Brain pericyte (primary cell): ENCODE data around the gene CENPM.

Source experiments
- DNase-seq: peaks from one replicate; pipeline ENCODE4 v3.0.0-alpha.2; 2012; ENCODE audit warnings: low read depth, low spot score

CENPM gene

DNA sequence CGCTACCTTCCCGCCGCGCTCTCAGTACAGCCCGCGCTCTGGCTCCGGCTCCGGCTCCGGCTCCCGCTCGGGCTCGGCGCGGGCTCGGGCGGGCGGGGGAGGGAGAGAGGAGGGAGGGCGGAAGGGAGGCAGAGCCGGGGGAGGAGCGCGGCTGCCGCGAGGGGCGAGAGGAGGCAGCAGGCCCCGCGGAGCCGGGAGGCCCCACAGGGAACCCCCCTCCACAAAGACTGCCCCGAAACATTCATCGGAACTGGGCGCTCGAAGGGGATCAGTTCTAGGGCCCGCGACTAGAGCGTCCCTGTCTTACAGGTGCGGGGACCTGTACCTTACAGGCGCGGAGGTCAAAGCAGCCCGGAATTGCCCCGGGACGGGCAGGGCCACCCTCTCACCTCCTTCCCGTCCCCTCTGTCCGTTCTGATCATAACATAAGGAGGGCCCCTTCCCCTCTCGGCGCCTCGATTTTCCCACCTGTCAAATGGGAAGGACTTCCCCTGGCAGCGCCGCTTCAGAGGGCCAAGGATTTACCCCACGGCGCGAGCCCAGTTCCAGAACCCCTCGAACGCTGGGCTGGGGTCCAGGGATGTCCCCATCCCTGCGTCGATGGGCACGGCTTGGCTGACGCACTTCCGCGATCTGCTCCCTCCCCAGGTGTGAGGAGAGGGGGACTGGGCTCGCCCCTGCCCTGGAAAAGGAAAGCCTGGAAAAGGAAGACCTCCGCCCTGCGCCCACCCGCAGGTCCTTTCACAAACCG is 31.7 kb downstream of the CENPM start, which contains the start of gene SHISA8:
Gene SHISA8 (minus strand): TSS at position 40 of the 751 bp plus-strand sequence. CDS start 407 bp downstream, outside the sequence.
- no peak for DNase-seq

DNA sequence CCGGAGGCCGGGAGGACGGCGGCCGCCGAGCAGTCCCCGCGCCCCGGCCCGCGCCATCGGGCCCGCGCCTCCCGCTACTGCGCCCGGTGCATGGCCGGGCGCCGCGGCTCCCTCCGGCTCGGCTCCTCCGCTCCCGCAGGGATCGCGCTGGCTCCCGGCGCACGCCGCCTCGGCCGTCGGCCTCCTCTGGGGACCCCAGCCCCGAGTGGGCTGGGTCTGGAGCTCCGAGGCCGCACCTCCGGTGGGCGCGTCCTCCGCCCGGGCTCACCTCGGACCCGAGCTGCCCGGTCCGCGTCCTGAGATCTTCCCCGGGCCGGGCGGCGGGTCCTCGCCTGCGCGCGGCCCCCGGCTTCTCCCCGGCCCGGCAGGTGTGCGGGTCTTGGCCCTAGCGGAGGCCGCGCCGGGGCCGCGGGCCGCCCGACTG is 32.3 kb downstream of the CENPM start:
- no peak for DNase-seq

DNA sequence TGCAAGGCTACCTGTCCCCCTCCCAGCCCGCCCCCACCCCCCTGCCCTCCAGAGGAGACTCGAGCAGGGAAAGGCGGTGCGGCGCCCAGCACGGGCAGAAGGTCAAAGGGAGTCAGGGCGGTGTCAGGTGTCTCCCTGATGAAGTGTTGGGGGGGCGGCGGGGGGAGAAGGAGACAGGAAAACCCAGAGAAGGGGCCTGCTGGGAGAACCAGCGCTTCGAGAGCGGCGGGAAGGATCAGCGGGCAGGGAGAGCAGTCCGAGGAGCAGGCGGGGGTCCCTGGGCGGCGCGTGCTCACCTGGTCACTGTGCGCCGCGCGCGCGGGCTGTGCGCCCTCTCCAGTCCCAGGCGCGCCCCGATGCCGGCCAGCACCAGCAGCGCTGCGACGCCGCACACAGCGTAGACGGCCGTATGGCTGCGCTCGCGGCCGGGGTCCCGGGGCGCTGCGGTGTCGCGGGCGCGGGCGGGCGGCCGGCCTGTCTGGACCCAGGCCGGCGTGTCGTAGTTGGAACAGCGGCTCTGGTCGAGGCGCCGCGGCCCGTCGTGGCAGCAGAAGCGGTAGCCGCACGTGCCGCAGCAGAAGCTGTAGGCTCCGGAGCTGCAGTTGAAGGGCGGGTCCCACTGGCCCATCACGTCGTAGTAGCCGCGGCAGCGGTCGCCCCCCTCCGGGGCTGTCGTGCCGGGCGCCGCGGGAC is 33.0 kb downstream of the CENPM start:
- no peak for DNase-seq

DNA sequence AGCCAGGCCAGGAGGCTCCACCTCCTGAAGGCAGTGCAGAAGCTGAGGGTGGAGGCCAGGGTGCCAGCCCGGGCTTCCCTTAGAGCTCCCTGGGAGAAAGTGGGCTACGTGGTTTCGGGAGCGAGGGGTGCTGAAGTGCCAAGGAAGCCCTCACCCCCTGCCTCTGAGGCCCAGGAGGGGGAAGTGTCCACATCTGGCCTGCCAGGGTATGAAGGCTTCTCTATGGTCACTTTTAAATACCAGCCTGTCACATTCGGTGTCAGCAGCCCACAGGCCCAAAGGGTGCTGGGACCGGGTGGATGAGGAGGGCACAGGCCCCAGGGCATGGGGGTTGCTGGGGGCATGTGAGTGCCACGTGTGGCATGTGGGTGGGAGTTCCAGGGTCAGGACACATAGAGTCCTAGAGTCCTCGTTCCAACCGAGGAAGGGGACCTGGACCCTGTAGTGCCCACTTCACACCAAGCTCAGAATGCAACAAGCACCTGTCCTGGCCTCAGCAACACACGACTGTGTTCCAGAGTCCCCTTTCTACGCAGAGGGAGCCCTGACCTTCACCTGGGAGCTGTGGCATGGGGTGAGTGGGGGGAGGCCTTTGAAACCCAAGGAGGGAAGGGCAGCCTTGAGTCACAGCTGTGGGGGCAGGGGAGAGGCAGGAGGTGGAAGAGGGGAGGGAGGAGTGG is 33.8 kb downstream of the CENPM start:
- DNase-seq, result no peak

DNA sequence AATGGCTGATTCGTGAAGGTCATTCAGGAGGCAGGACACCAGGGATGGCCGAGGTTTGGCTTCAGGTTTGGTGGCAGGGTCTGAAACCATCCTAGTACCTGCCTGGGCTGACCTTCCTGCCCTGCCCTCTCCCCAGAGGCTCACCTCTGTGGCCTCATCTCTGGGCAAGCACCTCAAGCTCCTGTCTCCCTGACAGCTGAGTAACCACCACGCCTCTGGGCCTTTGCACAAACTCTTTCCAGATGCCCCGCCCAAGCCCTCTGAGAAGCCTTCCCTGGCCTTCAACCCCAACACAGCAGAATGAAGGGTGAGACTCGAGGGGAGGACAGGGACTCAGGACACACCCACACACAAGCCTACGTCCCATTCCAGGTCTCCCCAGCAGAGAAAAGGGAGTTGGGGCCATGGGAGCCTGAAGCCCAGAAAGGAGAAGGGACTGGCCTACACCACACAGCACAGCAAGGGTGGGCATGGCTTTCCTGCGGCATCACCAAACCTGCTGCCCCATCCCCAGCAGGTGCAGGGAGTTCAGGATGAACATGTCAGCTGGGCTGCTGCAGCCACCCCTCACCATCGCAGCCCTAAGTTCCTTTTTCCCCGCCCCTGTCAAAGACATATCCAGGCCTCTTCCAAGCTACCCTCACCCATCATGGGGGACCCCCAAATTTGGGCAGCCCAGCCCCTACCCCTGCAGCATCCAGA is 34.5 kb downstream of the CENPM start:
- no peak for DNase-seq

DNA sequence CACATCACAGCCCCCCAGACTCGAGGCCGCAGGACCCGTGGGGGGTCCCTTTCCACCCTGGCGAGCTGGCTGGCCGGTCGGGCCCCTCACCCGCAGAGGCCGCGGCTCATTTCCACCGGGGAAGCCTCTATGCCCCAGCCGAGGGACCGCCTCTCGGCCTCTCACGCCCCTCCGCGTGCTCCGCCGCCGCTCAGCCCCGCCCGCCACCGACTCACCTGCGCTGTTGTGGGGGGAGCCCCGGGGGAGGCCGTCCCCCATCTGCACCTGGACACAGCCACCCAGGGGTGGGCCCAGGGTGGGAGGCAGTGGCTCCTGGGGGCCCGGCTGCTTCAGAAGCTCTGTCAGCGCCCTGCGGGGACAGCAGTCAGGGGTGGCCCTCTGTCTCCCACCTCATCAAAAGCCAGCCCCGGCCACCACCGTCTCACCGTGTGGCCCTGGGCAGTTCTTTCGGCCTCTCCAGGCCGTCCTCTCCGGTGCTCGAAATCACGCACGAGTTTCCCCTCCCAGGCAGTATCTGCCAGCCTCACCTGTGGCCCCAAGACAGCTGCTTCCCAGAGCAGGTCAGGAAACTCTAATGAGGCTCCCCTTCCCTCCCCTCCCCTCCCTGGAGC is 35.8 kb downstream of the CENPM start:
- no peak for DNase-seq

DNA sequence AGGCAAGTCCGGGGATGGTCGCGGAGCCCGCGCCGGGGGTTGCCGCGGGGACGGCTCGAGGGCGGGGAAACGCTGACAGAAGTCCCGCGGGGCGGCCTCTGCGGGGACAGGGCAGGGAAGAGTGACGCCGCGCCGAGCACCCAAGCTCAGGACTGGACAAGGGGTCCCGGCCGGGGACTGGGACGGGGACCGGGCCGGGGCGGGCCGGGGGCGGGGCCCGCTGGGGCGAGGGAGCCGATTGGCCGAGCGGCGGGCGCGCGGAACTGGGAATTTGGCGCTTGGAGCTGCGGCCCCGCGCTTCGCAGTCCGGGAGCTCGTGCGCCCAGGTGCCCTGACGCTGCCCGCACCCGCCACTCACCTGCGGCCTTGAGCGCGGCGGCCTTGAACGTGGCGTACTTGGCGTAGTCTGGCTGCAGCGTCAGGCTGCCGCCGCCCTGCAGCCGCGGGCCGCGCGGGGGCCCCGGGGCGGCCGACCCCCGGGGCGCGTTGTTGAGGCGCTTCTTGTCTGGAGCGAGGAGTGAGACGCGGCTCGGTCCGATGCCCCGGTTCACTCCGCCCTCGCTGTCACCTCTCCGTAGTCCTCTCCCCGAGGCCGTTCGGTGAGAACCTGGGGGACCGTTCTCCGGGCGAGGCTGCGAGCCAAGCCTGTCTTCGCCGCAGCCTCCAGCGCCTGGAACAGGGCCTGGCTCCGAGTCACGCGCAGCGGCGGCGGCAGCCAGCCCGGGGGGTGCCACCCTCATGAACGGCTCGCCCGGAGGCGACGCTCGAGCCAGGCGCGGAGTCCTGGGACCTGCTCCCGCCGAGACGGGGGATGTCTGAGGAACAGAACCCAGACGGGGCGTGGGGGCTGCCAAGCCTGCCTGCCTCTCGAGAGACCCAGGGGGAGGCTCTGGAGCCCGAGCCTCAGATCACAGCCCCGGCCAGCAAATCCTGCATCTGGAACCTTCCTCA is 36.6 kb downstream of the CENPM start:
- DNase-seq, result no peak

DNA sequence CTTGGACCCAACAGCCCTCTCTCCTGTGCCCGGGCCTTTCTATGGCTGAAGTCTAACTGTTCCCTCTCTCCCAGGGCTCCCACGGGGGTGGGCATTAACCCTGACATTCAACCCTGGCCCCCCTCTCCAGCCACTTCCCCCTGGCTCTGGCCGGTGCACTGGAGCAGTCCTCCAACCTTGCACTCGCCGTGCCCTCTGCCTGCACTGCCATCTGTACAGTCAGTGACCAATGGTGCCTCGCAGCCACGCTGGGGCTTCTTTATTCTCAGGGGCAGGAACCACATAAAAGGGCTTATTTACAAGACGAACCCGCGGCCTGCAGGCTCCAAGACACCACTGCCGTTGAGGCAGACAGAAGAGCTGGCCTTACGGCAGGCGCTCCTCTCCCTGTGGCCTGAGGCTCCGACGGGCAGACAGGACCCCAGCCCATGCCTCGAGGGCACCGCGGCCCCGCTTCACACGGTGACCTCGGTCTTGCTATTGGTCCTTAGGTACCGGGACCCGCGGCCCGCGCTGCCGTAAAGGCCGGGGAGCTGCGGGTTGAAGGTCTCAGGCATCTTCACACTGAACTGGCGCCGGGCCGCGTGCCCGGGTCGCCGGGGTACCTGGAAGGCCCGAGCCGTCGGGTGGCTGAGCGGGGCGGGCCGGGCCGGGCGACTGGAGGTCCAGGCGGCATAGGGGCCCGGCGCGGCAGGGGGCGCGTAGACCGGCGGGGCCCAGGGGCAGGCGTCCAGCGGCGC is 37.5 kb downstream of the CENPM start:
- no peak for DNase-seq

DNA sequence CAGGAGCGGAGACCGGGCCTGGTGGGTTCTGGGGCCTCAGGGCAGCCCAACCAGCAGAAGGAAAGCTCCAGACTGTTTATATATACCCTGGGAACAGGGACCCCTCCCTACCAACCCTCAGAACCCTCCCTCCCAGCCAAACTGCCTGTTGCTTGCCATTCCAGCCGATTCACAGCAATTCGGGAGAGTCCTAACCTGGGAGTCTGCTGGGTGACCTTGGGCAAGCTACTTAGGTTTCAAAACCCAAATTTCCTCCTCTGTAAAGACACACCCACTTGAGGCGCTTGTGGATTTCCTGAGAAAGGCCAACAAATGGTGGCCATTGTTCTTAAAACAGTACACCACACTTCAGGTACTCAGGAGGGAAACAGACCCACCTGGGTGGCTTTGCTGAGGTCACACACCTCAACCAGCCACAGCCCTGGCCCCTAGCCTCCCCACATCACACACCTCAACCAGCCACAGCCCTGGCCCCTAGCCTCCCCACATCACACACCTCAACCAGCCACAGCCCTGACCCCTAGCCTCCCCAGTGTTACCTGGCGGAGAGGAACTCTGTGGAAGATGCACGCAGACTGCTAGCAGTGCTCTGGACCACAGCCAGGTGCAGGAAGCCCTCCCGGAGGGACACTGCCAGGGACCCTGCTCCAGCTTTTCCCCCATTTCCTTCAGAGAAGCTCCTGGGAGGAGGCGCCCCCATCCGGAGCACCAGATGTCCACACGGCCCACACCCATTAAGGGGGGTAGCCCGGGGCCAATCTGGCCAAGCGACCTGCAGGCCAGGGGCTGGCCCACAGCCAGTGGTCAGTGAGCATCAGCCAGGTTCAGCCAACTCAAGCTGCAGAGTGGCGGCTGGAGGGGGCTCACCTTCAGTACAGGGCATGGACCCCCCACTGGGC is 38.3 kb downstream of the CENPM start:
- DNase-seq, result no peak

DNA sequence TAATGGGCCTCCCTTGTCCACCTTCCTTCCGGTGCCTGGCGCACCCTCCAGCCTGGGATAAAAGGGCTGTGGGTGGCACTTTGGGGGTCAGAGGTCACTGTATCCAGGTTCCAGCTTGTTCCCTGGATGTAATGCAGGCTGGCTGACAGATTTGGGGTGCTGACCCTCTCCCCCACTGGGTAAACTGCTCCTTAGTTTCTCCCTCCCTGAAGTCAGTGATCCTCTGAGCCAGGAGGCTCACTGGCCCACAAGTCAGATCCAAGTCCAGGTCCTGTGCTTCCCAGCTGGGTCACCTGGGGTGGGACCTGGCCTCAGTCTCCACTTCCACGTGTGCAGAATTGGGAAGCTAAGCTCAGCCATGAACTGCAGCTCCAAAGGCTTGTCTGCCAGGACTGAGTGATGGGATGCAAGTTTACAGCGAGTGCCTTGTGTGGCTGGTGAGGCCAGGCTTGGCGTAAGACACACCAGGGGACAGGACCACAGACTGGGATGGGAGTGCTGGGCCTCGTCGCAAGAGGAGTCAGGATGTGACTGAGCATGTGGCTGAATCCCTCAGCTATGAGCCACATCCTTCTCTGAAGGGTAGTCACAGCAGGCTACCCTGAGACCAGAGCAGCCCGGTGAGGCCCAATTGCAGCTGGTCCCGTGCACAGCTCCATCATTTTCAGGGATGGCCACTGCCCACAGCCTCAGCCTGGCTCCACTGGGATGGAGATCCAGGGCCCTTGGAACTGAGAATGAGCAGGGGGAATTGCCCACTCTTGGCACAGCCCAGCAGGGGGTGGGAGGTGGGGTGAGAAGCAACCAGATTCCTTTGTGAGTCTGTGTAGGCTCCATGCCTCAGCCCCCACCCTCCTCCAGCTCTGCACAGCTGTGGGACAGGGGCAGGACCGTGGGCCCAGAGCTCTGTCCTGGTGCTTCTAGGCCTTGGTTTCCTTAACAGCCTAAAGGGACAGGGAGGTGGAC is 39.2 kb downstream of the CENPM start:
- DNase-seq, result no peak

DNA sequence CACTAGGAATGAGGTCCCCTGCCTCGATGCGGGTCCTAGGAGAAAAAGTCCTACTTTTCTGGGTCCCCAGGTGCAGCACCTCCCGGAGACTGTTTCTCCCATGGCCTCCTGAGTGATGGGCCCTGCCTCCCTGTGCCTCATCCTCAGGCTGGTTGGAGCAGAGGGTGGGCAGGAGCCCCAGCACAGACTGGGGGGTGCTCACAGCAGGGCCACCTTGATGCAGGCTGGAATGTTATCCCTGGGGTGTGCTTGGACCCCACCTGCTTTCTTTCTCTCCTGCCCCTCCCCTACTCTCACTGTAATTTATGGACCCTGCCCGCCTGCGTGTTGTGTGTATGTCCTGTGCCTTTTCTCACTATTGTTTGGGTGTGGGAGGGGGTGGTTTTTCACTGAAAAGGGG is 40.1 kb downstream of the CENPM start:
- DNase-seq, result no peak

DNA sequence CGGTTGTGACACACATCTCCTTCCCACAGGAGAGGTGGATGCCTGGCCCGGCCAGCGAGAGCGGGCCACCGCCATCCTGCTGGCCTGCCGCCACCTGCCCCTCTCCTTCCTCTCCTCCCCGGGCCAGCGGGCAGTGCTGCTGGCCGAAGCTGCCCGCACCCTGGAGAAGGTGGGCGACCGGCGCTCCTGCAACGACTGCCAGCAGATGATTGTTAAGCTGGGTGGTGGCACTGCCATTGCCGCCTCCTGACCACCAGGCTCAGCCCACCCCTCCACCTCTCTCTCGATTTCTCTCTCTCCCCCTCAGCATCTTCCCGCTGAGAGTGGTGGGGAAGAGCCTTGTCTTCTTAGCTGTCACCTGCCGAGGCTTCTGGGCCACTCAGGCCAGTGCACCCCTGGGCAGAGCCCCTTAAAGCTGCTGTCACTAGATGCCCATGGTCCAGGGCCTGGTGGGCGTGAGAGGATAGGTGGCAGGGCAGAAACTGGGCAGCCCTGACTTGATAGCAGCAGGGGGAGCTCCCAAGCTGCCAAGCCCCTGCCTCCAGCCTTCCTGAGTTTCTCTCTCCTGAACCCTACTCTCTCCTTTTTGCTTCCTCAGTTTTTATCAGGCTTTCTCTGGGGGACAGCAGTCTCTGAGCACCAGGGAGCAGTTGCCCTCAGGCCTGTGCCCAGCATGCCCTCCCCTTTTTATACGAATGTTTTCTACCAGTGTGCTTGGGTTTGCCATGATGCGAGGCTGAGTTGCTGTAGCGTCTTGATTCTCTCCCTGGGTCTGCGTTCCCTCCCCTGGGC is 41.3 kb downstream of the CENPM start:
- DNase-seq, result no peak

DNA sequence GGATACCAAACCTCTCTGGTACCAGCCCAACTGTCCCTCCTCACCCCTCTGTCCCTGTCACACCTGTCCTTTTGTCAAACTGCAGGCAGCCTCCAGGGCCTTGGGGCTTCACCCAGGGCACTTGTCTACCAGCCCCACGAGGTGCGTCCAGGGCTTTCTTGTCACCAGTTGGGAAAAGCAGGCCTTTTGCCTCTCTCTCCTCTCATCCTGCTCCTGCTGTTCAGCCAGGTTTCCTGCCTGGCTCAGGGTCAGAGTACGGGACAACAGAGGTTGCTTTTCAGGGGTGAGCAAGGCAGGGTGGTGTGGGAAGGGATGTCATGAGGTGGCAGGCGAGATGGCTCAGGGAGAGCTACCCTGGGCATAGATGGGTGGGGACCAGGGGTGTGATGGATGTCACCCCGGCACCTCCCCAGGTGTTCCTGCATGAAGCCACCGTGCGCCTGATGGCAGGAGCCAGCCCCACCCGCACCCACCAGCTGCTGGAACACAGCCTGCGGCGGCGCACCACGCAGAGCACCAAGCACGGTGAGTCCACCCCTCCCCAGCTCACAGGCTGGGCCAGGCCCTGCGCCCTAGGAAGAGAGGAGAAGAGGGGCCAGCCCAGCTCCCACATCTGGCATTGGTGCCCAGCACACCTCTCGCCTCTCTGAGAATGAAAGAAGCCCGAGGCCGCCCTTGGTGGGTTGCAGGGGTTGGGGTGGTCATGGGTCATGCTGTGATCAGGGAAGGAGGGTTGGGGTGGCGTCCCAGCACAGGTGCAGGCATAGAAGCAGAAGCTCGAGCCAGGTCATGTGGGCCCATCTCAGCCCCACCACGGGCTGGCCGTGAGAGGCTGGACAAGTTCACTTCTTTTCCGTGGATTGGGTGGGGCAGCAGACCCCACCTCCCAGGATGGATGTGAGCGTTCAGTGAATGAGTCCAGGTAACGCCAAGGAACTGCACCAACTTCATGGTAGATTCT is 42.2 kb downstream of the CENPM start:
- no peak for DNase-seq

DNA sequence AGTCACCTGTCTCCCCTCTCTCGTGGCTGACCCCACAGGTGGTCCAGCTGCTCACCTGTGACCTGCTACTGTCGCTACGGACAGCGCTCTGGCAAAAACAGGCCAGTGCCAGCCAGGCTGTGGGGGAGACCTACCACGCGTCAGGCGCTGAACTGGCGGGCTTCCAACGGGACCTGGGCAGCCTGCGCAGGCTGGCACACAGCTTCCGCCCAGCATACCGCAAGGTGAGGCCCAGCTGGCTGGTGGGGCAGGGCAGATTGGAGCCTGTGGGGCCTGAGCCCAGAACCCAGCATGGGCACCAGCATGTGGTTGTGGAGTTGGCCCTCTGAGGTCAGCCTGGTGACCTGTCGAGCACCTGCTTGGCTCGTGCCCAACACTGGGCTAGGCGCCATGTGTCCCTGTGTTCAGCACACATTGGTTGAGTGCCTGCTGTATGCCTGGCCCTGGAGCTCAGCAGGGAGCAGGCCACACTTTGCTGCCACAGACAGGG is 44.0 kb downstream of the CENPM start:
- no peak for DNase-seq

DNA sequence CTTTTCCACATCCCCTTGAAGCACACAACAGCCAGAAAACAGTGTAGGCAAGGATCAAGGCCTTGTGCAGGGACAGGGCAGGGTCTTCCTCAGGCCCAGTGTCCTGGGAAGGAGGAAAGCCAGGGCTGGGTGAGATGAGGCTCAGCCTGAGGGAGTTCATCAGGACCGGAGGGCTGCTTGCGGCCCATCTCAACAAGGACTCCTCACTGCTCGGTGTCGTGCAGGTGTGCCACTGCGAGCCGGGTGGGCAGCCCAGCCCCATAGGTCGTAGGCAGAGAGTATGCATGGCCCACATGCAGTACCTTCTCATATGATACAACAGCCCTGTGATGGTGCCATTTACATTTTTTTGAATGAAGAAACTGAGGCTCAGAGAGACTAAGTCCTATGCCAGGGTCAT is 44.9 kb downstream of the CENPM start:
- no peak for DNase-seq
